Measurements from ENCODE around the gene LINGO3. TPM values are rescaled to one million over a fixed set of nuclear protein-coding genes. Genes with fewer than 3 reads are reported as not detected.

Gene LINGO3
- total RNA-seq, 4 donors from 2014 or later = not detected

GRCh38 chr19:2335848-2336247, 27.9 kb upstream of the LINGO3 start:
- Histone ChIP-seq H3K27ac (no peak overlapping the region), H3K4me3 (no peak overlapping the region), H3K27me3 (no peaks in the 10 kb centered on the region), H3K4me1 (peaks cover 28% of the 10 kb centered on the region), H3K9me3 (no peaks in the 10 kb centered on the region), H3K36me3 (peaks cover 27% of the 10 kb centered on the region)
- 64% methylated on average over 3 of the region's 3 CpGs for WGBS
- DNase-seq (ENCODE audit: low spot score in 2 of 2) = no peak
- TF ChIP-seq CTCF (IDR thresholded peaks at IDR 0.05) = no peak
- no peak for TF ChIP-seq EP300 (IDR thresholded peaks at IDR 0.05)
- TF ChIP-seq POLR2A (IDR thresholded peaks at IDR 0.05) = no peak
- no peak for TF ChIP-seq POLR2AphosphoS5 (IDR thresholded peaks at IDR 0.05)

GRCh38 chr19:2334986-2335846, 27.3 kb upstream of the LINGO3 start:
- H3K4me3 ChIP-seq = no peak overlapping the region
- no peaks in the 10 kb centered on the region for H3K27me3 ChIP-seq
- H3K9me3 ChIP-seq = no peaks in the 10 kb centered on the region
- TF ChIP-seq POLR2A (IDR thresholded peaks at IDR 0.05) = no peak
- TF ChIP-seq CTCF (IDR thresholded peaks at IDR 0.05) = peak in 1 of 2 donors; percentile 2
- peaks cover 21% of the 10 kb centered on the region for H3K36me3 ChIP-seq
- H3K27ac ChIP-seq = no peak overlapping the region
- DNase-seq (ENCODE audit: low spot score in 2 of 2) = no peak
- 87% methylated on average over 26 of the region's 26 CpGs for WGBS
- peaks cover 34% of the 10 kb centered on the region for H3K4me1 ChIP-seq

DNA sequence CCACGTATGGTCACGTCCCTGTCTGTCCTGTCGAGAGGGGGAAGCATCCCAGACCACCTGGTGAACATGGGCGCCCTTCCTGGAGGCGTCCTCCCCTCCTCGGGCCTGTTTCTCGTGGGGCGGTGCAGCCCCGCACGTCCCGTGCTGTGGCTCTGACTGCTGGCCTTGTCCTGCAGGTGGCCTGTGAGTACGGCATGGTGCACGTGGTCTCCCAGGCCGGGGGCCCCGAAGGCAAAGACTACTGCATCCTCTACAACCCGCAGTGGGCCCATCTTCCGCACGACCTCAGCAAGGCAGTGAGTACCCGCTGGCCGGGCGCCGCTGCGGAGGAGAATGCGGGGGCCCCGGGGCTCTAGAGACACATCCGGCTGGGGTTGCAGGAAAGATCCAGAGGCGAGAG, 26.5 kb upstream of the LINGO3 start:
- Histone ChIP-seq H3K9me3 (no peaks in the 10 kb centered on the region), H3K4me1 (peaks cover 42% of the 10 kb centered on the region), H3K27me3 (no peaks in the 10 kb centered on the region), H3K27ac (no peak overlapping the region), H3K4me3 (no peak overlapping the region), H3K36me3 (peaks cover 13% of the 10 kb centered on the region)
- TF ChIP-seq POLR2A (IDR thresholded peaks at IDR 0.05) = no peak
- TF ChIP-seq EP300 (IDR thresholded peaks at IDR 0.05) = no peak
- TF ChIP-seq POLR2AphosphoS5 (IDR thresholded peaks at IDR 0.05) = no peak
- no peak for TF ChIP-seq CTCF (IDR thresholded peaks at IDR 0.05)
- WGBS = 97% methylated on average over 19 of the region's 27 CpGs
- DNase-seq (ENCODE audit: low spot score in 2 of 2) = no peak

DNA sequence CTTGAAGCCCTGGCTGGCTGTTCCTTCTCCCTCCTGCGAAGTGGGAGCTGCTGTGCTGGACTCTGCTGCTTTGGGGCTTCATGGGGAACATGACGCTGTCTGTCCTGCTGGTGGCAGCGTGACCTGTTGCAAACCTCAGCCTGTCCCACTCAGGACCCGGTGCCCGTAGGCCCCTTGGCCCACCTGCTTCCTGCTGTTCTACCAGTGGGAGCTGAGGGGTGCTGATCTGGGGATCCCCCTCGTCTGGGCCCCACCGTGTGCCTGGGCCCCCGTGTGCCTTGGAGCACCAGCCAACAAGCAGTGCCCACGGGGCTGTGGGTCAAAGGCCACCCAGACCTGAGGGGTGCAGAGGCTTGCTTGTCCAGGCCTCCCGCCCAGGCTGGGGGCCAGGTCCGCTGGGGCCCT, 25.9 kb upstream of the LINGO3 start:
- H3K4me3 ChIP-seq = no peak overlapping the region
- no peaks in the 10 kb centered on the region for H3K27me3 ChIP-seq
- H3K4me1 ChIP-seq = peaks cover 48% of the 10 kb centered on the region
- H3K36me3 ChIP-seq = peaks cover 8% of the 10 kb centered on the region
- DNase-seq (ENCODE audit: low spot score in 2 of 2) = no peak
- H3K9me3 ChIP-seq = no peaks in the 10 kb centered on the region
- no peak for TF ChIP-seq POLR2A (IDR thresholded peaks at IDR 0.05)
- no peak for TF ChIP-seq POLR2AphosphoS5 (IDR thresholded peaks at IDR 0.05)
- TF ChIP-seq CTCF (IDR thresholded peaks at IDR 0.05) = no peak
- TF ChIP-seq EP300 (IDR thresholded peaks at IDR 0.05) = no peak
- 80% methylated on average over 1 of the region's 11 CpGs for WGBS
- peak overlapping the region; percentile 5 for H3K27ac ChIP-seq

DNA sequence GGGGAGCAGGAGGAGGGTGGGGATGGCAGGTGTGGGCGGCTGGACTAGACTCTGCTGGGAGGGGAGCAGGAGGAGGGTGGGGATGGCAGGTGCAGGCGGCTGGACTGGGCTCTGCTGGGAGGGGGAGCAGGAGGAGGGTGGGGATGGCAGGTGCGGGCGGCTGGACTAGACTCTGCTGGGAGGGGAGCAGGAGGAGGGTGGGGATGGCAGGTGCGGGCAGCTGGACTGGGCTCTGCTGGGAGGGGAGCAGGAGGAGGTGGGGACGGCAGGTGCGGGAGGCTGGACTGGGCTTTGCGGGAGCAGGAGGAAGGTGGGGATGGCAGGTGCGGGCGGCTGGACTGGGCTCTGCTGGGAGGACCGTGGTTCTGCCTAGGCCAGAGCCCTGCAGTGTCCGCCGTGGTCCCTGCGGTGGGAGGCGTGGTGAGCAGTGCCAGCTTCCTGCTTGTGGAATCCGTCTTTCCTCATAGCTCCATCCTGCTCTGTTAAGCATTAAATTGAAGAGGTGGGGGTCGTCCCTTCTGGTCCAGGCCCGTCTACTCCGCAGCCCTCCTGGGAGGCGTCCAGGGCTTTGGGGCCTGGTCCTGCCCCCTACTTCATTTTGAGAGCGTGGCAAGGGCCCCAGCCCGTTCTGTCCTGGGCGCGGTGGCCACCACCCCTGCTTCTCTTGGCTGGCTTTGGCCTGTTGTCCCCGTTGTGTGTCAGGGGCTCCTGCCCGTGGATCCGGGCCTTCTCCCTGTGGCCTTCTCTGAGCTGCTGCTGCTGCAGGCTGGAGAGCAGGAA, 25.3 kb upstream of the LINGO3 start:
- no peaks in the 10 kb centered on the region for H3K27me3 ChIP-seq

More for the DNA sequence above, 25.3 kb upstream of the LINGO3 start:
- H3K4me1 ChIP-seq = peaks cover 48% of the 10 kb centered on the region
- H3K36me3 ChIP-seq = peaks cover 6% of the 10 kb centered on the region
- H3K4me3 ChIP-seq = no peak overlapping the region
- H3K9me3 ChIP-seq = no peaks in the 10 kb centered on the region
- TF ChIP-seq EP300 (IDR thresholded peaks at IDR 0.05) (no peak), POLR2AphosphoS5 (IDR thresholded peaks at IDR 0.05) (no peak), CTCF (IDR thresholded peaks at IDR 0.05) (no peak), POLR2A (IDR thresholded peaks at IDR 0.05) (no peak)
- H3K27ac ChIP-seq = peak overlapping the region; percentile 5
- WGBS = 62% methylated on average over 16 of the region's 27 CpGs
- no peak for DNase-seq (ENCODE audit: low spot score in 2 of 2)

Data from suprapubic skin (tissue), 4 donors.